ENCODE measurements around the gene RSRC1.
"Not testable (repeated sequence)": the region's sequence is repeated elsewhere in the genome, so short reads cannot be mapped to it uniquely, and the experiment has no call there.

RSRC1 gene

GRCh38 chr3:158479051-158479450, 369.2 kb downstream of the RSRC1 start:
- DNase-seq, result no peak

- no peak for DNase-seq
Measured at GRCh38 chr3:158483701-158484235, 373.9 kb downstream of the RSRC1 start.

- no peak for DNase-seq
Measured at GRCh38 chr3:158486200-158486599, 376.3 kb downstream of the RSRC1 start.

- no peak for DNase-seq
Measured at GRCh38 chr3:158488670-158489069, 378.8 kb downstream of the RSRC1 start.

GRCh38 chr3:158489181-158489580, 379.3 kb downstream of the RSRC1 start:
- DNase-seq, result no peak

GRCh38 chr3:158491968-158492367, 382.1 kb downstream of the RSRC1 start:
- DNase-seq, result no peak

GRCh38 chr3:158492685-158493084, 382.8 kb downstream of the RSRC1 start:
- no peak for DNase-seq

GRCh38 chr3:158493931-158494330, 384.0 kb downstream of the RSRC1 start:
- DNase-seq, result no peak

GRCh38 chr3:158494673-158495072, 384.8 kb downstream of the RSRC1 start:
- DNase-seq, result no peak

GRCh38 chr3:158495398-158495902, 385.6 kb downstream of the RSRC1 start:
- DNase-seq, result not testable (repeated sequence)

GRCh38 chr3:158505117-158505516, 395.2 kb downstream of the RSRC1 start:
- no peak for DNase-seq

GRCh38 chr3:158506456-158506855, 396.6 kb downstream of the RSRC1 start:
- DNase-seq, result no peak

GRCh38 chr3:158508481-158508880, 398.6 kb downstream of the RSRC1 start:
- no peak for DNase-seq

GRCh38 chr3:158509891-158510290, 400.0 kb downstream of the RSRC1 start:
- DNase-seq, result no peak

GRCh38 chr3:158516729-158517128, 406.8 kb downstream of the RSRC1 start:
- DNase-seq, result not testable (repeated sequence)

- no peak for DNase-seq
Measured at GRCh38 chr3:158519776-158520175, 409.9 kb downstream of the RSRC1 start.

- DNase-seq, result no peak
Measured at GRCh38 chr3:158520433-158520832, 410.5 kb downstream of the RSRC1 start.

GRCh38 chr3:158522221-158523136, 412.6 kb downstream of the RSRC1 start:
- DNase-seq, result no peak

GRCh38 chr3:158528076-158528674, 418.3 kb downstream of the RSRC1 start:
- DNase-seq, result no peak

- no peak for DNase-seq
Measured at GRCh38 chr3:158531334-158531733, 421.4 kb downstream of the RSRC1 start.

- DNase-seq, result no peak
Measured at GRCh38 chr3:158532099-158532734, 422.3 kb downstream of the RSRC1 start.

GRCh38 chr3:158535918-158536317, 426.0 kb downstream of the RSRC1 start:
- no peak for DNase-seq

- DNase-seq, result no peak
Measured at GRCh38 chr3:158539414-158540014, 429.6 kb downstream of the RSRC1 start.

All from CD4-positive, alpha-beta T cell treated with Interferon gamma for 1 hour (primary cell).